ENCODE data around the gene FGFRL1.
"Not testable (repeated sequence)": the region's sequence is repeated elsewhere in the genome, so short reads cannot be mapped to it uniquely, and the experiment has no call there.

Gene FGFRL1

DNA sequence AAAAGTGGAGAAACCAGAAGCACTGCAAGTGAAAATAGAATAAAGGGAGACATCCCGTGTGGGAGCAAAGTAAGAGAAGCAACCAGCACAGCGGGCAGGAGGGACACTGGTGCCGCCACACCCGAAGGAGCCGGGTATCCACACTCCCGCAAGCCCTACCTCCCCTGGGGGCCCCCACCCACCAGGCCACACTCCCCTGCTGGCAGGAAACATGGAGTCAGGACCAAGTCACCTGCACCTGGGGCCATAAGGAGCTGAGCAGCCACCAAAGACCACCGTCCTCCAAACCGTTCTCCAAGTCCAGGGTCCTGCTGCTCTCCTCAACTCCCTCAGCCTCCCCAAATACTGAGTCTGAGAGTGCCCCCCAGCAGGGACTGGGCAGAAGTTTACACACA is 30.5 kb downstream of the FGFRL1 start:
- no peak for DNase-seq

DNA sequence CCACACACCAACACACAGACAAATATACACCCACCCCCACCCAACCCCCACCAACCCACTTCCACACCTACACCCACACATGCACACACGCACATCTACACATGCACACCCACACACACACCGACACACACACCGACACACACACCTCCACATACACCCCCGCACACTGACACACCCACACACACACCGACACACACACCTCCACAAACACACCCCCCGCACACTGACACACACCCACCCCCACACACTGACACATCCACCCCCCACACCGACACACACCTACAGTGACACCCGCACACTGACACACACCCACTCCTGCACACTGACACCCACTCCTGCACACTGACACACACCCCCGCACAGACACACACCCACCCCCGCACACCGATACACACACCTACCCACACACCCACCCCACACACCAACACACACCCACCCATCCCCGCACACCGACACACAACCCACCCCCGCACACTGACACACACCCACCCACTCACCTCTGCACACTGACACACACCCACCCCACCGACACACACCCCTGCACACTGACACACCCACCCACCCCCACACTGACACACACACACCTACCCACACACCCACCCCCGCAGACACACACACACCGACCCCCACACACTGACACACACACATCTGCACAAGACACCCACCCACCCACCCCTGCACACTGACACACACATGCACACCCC is 31.1 kb downstream of the FGFRL1 start:
- no peak for DNase-seq

DNA sequence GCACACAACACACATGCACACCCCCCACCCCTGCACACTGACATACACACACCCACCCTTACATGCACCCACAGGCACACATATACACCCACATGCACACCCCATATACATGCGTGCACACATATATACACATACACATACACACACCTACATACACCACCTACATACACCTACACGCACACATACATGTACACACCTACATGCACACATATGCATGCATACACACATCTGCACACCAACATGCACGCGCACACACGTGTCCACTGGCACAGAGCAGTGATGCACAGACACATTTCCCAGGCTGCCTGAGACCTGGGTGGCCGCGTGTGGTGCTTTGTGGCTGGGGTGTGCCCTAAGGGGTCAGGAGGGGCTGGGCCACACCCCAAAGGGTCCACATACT is 31.7 kb downstream of the FGFRL1 start:
- no peak for DNase-seq

DNA sequence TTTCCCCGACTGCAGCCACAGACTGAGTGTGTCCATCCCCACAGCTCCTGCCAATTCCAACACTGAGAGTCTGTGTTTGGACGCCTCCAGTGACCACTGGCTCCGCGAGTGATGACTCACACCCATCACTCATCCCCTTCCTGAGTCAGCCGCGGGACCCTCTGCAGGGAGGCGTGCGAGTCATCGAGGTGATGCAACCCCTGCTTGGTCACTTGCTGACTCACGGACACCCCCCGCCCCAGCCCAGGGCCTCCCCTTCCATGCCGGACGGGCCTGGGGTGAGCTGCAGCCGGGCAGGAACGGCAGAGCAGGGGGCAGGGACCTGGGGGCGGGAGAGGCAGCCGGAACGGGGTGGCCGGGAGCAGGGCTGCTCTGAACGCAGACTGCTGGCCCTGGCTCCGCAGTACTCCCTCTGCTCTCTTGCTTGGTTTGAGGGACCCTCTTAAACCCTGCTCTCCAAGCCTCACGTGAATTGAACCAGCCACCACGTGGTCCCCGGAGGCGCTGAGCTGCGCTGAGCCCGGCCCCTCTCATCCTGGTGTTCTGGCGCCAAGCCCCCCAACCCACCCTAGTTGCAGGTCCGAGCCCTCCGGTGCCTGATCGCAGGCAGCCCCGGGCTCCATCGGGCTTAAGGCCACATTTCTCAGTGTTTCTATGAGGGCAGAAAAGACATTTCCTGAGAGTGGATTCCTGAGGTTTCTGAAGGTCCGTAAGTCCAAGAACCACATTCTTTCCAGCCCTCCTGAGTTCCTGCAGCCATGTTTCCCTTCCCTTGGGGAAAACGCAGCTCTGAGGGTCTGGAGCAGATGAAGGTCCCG is 32.4 kb downstream of the FGFRL1 start:
- DNase-seq: peak; percentile 95

DNA sequence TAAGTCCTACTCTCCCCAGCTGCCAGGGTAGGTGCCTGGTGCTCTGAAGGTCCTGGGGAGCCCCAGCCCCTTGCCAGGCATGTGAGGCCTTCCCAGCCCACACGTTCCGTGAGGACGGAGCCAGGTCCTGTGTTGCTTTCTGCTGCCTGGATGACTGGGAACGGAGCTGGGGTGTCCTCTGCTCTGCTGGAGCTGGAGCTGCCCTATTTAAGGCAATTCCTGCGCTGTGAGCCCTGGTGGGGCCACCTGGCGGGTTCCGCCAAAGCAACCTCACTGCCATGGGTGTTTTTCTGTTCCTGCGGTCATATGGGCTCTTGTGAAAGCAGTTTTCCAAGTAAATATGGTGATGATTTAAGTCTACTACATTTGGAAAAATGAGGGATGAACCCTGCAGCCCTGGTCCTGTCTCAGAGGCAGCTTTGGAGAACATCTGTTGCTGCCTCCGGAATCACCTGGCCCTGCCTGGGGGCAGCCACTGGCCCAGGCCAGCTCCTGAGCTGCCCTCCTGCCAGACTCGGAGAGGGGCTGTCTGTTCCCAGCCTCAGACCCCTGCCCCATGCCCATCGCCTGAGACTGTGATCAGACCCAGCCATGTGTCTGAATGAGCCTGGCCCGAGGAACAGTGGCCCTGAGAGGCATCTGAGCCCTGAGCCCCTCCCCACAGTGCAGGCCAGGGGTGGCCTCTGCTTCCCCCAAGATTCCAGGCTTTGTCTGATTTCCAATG is 33.2 kb downstream of the FGFRL1 start:
- no peak for DNase-seq

DNA sequence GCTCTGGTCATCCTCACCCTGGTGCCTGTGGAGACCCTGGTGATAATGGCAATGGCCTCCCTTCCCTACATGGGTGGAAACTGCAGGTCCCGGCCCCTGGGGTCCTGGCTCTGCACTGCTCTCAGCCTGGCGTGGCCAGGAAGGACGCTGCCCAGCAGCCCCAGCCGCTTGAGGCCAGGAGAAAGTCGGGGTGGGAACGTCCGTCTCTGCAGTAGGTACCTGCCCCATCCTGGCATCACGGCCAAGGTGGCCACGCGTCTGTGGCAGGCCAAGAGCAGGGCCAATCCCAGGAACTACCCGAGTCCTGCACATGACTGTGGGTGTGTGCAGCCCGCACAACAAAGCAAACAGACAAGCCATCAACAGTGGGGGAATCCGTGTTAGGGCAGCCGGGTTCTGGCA is 33.8 kb downstream of the FGFRL1 start:
- no peak for DNase-seq

DNA sequence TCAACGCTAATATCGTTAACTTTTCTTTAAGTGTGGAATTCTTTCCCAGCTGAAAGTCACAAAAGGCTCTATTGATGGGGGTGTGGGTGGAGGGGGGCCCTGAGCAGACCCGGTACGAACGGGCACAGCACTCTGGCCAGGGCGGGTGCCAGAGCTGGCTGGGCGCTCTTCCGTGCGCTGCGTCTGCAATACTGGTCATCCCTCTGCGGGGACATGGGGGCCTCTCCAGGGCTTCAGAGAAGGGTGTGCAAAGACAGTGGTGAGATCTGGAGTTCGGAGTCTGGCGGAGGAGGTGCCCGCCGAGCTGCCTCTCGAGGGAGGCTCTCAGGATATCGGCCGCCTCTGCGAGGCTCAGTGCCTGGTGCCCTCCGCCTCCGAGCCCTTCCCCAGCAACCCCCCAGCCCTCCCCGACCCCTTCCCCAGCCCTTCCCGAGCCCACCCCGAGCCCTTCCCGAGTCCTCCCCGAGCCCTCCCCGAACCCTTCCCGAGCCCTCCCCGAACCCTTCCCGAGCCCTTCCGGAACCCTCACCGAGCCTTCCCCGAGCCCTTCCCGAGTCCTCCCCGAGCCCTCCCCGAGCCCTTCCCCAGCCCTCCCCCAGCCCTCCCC is 34.3 kb downstream of the FGFRL1 start:
- no peak for DNase-seq

DNA sequence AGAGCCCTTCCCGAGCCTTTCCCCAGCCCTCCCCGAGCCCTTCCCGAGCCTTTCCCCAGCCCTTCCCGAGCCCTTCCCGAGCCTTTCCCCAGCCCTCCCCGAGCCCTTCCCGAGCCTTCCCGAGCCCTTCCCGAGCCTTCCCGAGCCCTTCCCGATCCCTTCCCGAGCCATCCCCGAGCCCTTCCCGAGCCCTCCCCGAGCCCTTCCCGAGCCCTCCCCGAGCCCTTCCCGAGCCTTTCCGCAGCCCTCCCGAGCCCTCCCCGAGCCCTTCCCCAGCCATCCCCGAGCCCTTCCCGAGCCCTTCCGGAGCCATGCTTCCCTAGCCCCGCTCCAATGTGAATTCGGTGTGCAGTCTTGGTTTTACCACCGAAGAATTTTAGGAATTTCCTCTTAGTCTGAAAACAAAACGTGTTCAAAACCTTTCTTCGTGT is 35.2 kb downstream of the FGFRL1 start:
- not testable (repeated sequence) for DNase-seq

DNA sequence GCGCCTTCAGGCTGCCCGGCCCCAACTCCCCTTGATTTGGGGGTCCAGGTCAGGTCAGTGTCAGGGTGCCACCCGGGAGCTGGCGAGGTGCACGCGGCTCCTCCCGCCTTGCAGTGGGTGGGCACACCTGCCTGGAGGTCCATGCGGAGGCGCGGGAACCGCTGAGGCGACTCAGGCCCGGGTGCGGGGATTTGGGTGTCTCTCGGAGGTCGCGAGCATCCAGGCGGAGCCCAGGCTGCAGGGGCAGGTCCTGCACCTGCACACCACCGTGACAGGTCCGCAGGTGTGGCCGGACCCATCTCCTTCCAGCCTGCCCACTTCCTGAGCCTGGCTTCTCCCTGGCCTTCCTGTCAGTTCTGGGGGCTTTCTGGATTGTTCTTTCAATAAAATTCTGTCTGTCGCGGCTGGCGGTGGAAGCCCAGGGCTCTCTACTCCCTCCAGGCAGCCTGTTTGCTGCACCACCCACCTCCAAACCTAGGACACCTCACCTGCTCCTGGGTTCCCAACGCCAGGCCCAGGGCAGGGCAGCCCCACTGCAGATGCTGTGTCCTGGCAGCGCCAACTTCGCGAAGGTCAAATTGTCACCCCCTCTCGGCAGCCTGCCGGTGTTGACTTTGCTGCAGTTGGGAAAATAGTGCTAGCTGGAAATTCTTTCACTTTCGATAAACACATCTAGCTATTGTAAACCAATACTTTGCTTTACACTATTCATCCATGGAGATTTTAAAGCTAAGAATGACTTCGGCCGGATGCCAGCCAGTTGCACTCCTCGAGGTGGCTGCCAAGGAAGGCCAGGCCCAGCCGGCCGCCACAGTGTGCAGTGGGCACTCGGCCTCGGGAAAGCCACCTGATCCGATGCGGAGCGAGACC is 35.9 kb downstream of the FGFRL1 start:
- DNase-seq: no peak

DNA sequence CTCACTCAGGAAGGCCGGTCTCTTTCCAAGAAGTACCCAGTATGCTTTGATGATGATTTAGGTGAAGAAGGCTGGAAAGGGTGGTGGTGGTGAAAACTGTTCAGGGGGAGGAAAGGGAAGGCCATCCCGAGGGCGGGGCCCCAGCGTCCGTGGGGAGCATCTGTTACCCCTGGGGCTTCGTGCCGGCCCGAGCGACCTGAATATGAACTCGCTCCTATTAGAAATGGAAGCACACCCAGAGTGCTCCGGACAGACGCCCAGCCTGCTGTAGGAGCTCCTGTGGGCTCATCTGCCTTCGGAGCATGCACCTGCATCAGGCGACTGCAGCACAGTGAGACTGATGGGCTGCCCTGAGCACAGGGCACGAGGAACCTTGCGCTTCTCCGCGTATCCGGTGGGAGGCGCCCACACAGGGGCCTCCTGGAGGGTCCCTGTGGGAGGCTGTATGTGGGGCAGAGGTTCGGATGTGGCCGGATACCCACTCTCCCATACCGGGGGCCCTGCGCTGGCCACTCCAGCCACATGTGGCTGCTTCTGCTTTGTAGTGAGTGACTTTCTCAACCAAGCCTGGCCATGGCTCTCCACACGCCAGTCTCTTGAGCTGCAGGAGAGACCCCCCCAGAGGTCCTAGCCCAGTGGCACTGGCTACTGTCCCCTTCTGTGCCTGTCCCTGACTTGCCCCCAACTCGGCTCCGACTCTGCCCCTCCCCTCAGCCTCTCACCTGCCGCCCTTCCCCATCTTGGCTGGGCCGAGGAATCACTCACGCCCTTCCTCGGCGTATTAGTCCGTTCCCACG is 36.7 kb downstream of the FGFRL1 start:
- DNase-seq: no peak

DNA sequence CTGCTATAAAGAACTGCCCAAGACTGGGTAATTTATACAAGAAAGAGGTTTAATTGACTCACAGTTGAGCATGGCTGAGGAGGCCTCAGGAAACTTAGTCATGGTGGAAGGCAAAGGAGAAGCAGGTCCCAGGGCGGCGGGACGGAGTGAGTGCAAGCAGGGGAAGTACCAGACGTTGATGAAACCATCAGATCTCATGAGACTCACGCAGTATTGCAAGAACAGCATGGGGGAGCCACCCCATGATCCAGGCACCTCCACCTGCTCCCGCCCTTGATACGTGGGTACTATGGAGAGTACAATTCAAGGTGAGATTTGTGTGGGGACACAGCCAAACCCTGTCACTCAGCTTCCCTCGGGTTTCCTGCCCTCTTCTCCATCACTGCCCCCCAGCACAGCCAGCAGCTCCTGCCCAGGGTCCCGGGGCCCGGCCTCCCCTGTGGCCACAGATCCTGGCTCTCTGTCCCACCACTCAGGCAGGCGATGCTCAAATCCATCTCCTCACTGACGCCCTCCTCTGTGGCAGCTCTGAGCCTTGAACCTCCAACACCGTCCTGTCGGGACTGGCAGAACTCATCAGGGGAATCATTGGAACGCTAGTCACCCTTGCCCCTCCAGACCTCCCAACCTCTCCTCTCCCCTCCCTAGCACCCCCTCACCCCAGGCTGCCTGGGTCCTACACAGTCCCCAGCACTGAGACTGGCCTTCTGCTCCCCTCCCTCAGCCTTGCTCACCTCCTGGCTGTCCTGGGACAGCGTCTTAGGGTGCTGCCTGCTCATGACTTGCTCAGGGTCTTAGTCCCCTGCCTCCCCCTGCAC is 37.6 kb downstream of the FGFRL1 start:
- peak; percentile 92 for DNase-seq

DNA sequence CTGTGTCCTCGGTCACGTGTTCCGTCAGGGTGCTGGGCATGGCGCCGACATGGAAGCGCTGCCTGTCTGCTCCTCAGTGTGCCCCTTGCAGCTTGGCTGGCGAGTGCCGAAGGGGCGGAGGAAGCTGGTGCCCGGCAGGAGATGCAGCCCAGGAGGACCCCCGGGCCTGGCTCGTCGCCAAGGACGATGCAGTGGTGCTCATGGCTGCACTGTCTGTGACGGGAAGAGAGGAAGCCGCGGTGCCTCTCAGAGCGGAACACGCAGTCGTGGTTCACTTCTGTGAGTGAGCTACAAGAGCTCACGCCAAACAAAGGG is 38.1 kb downstream of the FGFRL1 start:
- no peak for DNase-seq

DNA sequence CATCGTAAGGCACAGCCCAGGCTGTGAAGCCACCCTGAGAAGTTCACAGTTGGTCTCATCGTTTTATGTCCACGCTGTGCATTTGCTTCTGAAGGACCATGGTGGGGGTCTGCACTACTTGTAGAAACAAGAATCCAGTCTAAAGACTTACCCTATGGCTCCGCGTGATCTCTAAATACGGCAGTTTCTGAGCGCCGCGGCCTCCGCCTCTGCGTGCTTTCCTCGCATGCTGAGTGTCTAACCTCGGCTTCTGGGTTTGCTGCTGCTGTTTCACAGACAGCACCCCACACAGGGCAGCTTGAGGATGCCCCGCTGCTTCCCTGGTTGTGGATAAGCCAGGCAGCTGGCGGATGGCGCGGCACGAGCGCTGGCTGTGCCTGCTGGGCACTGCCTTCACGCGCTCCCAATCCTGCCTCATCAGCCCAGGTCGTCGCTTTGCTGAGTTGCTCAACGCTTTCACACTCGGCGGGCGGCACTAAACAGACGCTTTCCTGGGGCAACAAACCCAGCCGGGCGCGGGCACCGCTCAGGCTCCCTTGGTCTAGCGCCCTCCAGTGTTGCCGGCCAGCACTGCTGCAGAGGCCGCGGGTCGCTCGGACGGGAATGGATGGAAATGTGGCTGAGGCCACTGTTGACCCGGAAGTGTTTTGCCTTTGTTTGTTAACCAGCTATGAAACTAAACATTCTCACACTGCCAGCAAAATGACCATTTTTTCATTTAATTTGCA is 39.2 kb downstream of the FGFRL1 start:
- no peak for DNase-seq

DNA sequence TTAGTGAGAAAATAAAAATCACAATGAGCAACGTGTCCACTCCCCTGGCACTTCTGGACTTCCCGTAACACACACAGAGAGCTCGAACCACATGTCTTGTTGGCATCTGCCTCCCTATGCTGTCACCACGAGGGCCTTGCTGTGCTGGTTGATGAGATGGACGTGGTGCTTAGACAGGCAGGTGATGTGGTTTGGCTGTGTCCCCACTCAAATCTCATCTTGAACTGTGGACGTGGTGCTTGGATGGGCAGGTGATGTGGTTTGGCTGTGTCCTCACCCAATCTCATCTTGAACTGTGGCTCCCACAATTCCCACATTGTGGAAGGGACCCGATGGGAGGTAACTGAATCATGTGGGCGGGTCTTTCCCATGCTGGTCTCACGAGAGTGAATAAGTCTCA is 40.0 kb downstream of the FGFRL1 start:
- DNase-seq: no peak

DNA sequence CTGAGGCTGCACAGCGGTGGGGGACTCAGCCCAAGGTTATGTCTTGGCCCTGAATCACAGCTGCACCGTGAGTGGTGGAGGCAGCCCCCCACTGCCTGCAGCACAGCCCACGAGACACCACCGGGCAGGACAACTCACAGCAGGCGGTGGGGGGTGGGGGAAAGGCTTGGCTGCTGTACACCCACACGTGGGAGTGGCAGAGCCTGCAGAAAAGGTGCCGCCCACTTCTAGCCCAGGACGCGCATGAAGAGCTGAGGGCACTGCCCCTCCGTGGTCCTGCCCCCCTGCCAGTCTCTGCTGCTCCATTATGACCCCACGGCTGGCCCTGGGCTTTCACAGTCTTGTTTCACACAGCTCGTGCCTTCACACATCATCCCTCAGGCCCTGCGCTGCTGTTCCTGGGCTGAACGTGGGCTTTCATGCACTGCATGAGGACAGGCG is 40.8 kb downstream of the FGFRL1 start:
- DNase-seq: no peak

DNA sequence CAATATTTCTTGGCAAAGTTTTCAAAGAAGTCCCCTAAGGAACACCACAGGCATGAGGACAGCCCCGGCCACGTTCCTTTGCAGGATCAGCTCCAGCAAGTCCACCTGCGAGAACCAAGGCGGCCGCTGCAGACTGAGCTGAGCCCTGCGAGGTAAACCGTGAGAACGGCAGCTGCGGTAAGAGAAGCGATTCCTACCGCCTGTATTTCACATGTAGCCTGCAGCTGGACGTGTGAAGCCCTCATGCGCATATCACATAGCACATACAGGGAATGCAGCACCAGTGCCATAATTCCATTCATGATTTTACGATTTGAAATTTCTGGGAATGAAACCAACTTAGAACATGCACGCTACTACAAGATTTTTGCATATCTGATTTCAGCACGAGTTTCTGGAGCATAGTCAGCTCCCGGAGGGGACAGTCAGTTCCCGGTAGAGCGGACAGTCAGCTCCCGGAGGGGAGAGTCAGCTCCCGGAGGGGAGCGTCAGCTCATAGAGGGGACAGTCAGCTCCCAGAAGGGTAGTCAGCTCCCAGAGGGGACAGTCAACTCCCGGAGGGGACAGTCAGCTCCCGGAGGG is 41.7 kb downstream of the FGFRL1 start:
- DNase-seq: no peak

DNA sequence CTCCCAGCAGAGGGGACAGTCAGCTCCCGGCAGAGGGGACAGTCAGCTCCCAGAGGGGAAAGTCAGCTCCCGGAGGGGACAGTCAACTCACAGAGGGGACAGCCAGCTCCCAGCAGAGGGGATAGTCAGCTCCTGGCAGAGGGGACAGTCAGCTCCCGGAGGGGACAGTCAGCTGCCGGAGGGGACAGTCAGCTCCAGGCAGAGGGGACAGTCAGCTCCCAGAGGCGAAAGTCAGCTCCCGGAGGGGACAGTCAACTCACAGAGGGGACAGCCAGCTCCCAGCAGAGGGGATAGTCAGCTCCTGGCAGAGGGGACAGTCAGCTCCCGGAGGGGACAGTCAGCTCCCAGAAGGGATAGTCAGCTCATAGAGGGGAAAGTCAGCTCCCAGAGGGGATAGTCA is 42.5 kb downstream of the FGFRL1 start:
- not testable (repeated sequence) for DNase-seq

DNA sequence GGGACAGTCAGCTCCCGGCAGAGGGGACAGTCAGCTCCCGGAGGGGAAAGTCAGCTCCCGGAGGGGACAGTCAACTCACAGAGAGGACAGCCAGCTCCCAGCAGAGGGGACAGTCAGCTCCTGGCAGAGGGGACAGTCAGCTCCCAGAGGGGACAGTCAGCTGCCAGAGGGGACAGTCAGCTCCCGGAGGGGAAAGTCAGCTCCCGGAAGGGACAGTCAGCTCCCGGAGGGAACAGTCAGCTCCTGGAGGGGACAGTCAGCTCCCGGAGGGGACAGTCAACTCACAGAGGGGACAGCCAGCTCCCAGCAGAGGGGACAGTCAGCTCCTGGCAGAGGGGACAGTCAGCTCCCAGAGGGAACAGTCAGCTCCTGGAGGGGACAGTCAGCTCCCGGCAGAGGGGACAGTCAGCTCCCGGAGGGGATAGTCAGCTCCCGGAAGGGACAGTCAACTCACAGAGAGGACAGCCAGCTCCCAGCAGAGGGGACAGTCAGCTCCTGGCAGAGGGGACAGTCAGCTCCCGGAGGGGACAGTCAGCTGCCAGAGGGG is 43.3 kb downstream of the FGFRL1 start:
- DNase-seq: not testable (repeated sequence)

DNA sequence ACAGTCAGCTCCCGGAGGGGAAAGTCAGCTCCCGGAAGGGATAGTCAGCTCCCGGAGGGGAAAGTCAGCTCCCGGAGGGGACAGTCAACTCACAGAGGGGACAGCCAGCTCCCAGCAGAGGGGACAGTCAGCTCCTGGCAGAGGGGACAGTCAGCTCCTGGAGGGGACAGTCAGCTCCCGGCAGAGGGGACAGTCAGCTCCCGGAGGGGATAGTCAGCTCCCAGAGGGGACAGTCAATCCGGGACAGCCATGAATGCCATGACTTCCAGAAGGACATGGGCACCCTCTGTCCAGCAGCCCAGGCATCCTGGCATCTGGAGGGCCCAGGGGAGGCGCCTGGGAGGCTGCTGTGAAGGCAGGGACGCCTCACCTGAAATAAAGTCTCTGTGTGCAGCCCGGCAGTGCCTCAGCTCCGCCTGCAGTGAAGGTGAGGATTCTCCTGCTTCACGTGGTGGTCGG is 43.8 kb downstream of the FGFRL1 start:
- not testable (repeated sequence) for DNase-seq

Measured in inflammatory macrophage treated with lipopolysaccharide for 4 hours (primary cell).